HG03175 (cell line): Measurements from ENCODE around the gene PDGFC.

ENCODE experiments used
- ATAC-seq: cut with Tn5 transposase; IDR thresholded peaks from one replicate; pipeline ENCODE4 v1.9.1; 2021; ENCODE audit warnings: mild to moderate bottlenecking, moderate library complexity; ENCODE audit not compliant: unreplicated experiment

The PDGFC gene

DNA sequence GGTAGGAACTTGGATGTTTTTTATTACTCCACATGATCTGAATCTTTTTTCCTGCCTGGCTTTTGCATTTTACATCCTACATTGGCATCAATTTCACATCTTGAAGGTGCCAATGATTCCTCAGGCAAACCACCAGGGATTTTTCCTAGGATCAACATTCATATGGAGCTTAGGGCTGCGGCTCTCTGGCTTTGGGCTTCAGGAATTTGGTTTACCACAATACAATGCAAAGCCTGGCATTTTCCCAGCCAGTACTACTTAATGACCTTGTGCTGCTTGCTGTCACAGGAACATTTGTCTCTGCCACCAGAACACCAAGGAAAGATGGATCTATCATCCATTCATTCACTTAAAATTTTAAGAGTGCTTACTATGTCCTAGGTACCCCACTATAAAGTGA, 180.7 kb downstream of the PDGFC start:
- ATAC-seq: no peak

DNA sequence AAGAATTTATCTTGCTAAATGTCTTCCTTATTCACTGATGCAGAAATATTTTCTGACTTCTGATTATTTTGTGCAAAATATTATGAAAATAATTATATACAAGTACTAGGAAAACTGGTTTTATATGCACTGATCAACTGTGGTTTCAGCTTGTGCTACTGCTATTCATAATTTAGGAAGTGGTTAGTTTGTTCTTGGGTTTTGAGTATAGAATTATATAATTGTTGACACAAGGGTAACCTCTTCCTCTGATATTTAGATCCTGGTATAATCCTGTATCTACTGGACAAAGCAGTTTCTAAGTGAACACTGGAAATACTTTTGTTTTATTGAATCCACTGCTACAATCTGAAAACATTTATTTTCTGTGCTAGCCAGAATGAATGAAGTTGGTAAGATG, 182.8 kb downstream of the PDGFC start:
- no peak for ATAC-seq

DNA sequence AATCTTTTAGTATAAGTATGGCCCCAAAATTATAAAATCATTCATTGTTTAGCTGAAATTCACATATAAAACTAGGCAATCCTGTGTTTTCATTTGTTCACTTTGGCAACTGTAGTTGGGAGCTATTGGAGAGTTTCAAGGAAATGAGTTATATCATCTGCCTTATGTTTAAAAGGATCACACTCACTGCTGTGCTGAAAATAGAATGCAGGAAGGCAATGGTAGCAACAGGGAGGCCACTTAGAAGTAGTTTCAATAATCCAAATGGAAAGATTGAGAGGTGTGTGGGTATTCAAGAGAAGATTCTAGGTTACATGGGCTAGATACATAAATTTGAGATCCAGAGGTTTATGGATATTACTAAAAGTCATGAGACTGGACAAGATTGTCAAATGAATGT, 184.9 kb downstream of the PDGFC start:
- no peak for ATAC-seq

DNA sequence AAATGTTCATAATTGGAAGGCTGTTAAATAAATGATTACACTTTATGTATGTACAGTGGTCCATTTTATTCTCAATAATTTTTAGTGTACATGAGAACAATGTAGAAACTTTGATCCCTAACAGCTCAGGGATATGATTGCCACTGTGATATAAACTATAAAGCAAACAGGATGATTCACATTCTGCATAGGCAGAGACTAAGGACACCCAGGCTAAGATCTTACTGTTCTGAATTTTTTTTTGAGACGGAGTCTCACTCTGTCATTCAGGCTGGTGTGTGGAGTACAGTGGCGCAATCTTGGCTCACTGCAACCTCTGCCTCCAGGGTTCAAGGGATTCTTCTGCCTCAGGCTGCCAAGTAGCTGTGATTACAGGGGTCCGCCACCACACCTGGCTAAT, 186.6 kb downstream of the PDGFC start:
- no peak for ATAC-seq

DNA sequence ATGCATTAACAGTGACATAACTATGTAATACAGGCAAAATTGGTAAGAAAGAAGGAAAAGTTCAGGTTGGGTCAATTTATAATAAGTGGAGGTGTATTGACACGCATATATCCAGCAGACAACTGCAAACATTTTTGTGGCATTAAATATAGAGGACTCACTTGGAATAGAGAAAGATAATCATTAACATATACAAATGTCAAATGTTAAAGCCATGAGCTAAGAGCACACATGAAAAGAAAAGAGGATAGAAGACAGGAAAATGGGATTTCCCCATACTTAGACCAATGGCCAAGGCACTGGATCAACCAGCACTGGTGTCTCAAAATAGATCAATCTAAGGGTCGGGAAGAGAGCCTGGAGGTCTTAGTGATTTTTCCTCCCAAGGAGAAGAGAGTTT, 187.6 kb downstream of the PDGFC start:
- no peak for ATAC-seq

DNA sequence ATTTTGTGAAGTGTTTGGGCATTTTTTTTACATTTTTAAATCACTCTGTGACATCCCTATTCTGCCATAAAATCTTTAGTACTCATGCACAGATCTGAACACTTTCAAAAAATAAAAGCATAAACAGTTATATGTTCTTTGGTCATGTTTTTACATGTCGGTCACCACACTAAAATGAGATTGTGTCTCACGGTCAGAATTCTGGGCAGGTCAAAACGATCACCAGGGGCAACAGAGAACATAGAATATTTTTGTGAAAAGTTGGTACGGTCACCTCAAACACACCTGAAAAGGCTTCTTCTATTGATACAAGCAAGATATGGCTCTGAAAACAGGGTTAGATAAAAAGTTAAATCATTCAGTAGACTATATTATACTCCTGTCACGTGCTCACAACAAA, 189.1 kb downstream of the PDGFC start:
- no peak for ATAC-seq

DNA sequence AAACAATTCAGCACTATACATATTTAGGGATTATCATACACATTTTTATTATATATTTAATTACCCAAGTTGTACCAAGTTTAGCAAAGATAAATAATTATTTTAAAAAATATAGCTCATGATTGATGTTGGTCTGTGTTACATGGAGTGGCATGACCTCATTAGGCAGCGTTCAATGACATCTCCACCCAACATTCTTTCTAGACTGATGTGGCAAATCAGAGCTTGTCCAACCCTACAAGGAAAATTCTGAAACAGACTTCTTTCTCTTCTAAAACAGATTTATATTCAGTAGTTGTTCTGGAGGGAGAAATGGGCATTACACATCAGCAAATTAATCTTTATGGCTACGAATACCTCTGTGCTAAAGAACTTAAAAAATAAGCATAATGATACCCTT, 189.7 kb downstream of the PDGFC start:
- ATAC-seq: no peak

DNA sequence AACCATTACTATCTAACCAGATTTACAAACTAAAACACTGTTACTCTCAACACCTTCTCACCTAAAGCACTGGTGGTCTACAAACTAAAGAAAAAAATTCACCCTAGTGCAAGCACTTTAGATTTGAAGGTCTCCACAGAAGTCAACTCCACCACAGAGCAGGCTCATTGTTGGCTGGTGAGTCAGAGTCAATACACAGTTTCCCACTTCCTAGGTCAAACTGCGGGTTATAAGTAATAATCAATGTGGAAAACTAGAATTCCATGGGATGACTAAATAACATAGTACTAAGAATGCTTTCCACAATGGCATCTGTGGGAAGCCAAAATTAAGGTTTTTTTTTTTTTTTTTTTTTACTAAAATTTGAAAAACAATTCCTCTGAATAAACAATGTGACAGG, 191.8 kb downstream of the PDGFC start:
- no peak for ATAC-seq

DNA sequence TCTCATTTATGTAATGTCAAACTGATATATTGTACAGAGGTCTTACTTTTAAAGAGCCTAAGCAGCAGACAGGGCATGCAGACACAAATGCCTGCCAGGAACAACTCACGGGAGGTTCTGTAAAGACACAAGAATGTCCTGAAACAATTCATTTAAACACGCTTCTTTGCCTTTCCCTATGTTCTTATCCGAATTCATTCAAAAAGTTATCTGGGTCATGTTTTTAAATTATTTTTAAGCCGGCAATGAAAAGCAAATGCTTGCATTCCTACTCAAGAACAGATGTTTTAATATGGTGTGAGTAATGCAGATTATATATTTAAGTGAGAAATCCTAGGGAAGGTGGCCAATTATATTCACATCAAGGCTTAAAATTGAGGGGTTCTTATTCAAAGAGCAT, 192.6 kb downstream of the PDGFC start:
- no peak for ATAC-seq

DNA sequence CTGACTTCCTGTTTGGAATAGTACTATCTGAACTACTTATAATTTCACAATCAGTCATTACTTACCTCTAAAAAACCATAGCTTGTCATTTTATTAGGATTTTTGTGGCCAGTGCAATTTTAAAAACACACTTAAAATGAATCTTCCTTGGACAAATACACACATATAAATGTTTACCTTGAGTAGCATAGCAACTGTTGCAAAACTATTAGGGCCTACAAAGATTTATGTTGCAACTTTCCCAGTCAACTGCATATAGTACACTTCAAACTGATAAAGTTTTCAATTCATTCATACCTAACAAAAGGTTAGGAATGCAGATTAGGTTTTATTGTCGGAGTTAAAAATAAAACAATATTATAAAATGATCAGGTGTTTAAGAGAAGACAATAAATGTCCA, 193.0 kb downstream of the PDGFC start:
- no peak for ATAC-seq

DNA sequence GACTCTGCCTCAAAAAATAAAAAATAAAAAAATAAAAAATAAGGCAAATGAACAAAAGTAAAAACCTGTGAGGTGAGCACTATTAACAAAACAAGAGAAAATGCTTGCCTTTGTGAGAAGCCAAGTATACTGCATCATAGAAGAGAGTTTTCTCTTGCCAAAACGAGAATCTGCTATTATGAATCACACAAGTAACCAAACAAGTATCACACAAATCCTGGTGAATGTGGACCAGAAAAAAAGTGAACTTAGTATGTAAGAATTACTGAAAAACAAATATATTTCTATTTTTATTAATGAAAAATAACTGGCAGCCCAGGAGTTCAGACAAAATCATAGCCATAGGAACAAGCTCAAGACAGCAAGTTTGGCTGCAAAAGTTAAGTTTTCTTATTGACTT, 193.5 kb downstream of the PDGFC start:
- no peak for ATAC-seq

DNA sequence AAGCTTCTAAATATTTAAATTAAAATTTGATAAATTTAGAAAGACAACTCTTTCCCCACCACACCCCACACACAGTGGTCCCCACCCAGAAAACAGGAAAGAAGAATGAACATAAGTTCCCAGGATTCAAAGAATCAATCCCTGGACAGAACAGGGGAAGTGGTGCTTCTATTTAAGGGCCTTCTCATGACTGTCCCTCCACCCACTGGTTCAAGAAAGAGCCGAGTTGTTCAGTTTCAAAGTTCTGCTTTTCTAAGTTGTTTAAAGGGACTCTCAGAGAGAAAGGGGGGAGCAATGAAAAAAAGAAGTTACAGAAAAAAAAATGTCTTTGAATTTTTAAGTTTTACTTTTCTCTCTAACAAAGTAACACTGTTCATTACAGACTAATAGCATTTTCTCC, 195.8 kb downstream of the PDGFC start:
- ATAC-seq: no peak

DNA sequence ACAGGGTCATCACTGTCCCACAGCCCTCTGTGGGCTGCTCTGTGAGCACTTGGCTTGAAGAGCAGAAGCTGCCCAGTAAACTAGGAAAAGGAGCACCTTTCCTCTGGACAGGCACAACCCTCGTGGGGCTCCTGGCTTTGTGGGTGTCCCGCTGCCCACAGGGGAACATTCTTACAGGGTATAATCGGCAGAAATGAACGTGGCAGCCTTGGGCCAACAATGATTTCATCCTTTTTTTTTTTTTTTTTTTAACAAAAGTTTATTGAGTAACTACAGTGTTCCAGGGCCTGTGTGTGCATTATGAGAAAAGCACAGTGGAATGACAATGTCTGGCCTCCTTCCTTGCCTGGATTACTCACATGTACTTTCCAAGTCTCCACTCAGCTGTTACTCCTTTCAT, 197.2 kb downstream of the PDGFC start:
- ATAC-seq: no peak

DNA sequence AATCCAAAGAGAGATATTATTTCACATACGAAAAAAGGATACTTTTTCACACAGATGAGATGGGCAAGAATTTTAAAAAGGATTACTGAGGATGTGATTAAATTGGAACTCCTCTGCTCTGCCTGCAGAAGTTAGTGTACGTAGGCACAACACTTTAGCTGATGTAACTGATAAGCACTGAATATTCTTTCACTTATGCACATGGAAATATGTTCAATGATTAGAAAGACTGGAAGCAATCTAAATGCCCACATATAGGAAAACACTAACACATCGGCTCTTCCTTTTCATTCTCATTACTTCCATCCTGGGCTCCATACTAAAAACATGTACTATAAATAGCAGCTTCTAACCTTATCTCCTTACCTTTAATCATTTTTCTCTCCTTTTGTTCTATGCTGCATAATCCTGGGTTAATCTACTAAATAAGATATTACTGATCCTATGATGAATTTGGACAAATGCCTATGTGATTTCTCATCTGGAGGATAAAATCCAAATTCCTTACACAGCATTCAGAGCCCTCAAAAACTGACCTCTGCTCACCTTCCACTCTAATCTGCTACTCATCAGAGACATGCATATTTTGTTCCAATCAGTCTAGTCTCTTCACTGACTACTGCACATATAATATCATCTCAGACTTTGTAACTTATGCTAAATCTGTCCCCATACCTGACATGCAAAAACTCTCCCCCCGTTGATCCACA, 197.8 kb downstream of the PDGFC start:
- ATAC-seq: no peak

DNA sequence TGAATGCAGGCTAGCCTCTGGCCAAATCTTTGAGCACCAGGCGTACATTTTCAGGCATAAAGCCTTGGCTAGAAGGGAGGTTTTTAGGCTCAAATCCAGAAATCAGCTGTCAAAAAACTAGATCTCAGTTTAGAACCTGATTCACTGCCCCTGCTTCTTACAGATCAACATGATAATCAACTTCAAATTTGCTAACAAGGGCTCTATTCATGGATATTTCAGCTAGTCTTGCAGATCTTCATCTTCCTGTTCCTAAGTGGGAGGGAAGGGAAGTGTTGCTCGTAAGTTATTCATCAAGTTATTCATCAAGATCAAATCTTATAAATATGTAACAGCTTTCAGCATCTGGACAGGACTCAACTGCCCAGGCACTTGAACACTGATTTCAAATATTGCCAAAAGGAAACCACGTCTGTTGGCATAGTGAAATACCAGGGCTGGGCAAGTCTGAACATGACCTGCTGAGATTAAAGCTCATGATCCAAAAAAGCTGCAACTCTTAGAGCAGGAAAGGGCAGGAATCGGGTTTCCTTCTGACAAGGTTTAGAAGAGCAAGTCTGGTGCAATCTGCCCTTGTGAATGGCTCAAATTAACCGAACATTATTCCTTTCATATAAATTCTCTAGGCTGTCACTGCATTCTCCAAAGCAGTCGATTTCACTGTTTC, 200.3 kb downstream of the PDGFC start:
- no peak for ATAC-seq

DNA sequence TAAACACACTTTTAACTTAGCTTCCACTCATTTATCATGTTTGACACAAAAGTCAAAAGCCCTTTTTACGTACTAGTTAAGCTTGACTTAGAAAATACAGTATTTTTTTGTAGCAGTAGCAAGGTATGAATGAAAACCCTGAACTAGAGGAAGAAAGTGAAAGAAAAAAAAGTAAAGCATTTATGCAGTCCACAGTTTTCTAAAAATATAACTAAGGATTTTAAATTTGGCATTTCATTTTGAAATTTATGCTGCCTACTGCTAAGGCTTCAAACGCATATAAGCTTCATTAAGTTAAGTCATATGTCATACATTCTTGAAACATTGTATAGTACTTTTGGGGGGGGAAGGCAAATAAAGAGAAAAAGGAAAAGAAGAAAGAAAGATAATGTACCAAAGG, 201.5 kb downstream of the PDGFC start:
- ATAC-seq: no peak

DNA sequence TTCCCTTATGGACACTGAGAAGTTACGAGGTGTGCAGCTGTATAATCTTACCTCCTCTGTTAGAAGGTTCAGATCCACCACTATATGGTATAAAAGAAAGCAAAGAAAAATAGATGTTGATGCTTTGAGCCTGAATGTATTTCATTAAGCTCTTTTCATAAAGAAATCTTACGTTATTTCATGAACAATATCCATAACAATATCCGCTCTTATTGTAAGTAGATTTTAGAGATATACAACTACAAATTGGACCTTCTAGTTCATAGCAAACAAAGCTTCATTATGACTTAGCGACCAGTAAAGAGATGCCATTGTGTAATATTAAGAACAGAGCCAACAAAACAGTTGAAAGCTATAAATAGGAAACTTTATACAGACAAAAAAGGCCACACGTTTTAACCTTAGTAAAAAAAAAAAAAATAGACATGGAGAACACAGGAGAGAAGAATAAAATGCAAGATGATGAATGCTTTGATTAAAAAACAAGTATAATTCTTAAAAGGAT, 203.6 kb downstream of the PDGFC start:
- ATAC-seq: no peak

DNA sequence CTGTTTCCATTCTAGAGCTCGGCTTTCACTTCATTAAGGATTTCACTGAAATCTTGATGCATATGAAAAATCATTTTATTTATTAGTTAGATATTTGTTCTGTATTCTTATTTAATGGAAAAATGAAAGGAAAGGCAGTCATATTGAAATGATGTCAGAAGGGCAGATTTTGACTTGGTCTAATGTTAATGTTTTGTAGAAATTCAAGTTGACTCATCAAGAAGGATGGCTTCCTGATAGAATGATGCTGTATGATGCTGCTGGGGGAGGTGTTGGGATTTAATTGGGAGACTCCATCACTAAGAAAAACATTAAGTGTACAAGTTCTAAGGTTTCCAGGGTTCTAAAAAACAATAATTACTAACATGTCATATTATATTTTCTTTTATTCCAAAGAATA, 204.8 kb downstream of the PDGFC start:
- ATAC-seq: no peak

DNA sequence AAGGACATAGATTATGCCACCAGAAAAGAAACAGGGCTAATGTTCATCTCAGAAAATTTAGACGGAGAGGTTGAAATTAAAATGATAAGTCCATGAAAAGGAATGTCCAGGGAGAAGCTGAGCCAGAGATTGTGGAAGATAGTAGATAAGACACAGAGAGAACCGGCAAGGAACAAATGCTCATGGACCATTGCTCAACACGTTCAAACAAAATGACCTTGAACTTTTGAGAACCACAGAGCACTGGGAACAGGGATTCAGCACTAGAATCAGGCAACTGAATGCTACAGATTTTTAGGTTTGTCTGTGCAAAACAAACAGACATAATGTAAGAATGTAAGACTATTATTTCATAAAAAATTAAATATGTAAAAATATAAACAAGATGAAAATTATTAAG, 206.3 kb downstream of the PDGFC start:
- ATAC-seq: no peak

DNA sequence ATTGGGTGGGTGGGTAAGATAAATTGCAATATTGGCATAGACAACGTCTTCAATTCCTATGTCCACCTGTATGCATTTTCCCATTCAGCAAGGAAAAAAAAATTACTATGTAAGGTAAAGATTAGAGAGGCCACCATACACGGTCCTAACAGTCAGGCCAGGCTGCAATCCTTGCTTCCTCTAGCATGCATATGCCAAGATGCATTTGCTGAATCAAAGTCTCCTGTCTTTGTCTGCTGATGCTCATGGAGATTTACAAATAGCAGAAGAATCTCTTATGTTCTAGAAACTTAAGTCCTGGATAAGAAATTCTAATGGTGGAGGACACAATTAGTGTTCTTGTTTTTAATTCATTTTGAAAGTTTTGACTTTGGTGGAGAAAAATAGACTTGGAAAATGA, 206.8 kb downstream of the PDGFC start:
- no peak for ATAC-seq

DNA sequence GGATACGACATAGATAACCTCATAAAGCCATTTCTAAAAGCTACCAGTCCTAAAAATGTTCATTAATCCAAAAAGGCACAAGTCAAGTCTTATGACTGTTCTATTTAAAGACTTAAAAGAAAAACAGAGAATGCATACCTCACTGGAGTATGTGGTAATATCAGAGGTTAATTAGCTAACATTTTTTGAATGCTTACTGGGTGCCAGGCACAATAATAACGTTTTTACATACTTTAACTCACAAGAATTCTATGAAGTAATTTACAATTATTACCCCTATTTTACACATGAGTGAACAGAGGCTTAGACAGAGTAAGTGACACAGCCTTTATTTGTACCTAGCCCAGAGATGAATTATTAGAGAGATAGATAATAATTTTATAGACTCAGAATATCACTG, 207.5 kb downstream of the PDGFC start:
- no peak for ATAC-seq

DNA sequence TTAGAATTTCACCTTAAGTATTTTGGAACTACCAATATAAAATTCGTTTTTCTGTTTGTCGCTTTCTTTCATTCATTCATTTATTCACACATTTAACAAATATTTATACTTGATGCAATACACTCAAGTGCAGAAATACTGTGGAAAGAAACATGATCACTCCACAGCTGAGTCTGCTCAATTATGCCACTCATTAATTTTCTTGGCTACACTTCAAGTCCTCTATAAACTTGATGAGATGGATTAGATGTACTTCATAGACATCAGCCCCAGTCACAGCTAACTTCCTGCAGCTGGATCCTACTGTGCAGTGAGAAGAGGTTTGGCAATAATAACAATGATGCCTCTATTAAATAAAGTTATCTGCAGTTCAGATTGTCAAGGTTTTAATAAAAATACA, 208.1 kb downstream of the PDGFC start:
- ATAC-seq: no peak

DNA sequence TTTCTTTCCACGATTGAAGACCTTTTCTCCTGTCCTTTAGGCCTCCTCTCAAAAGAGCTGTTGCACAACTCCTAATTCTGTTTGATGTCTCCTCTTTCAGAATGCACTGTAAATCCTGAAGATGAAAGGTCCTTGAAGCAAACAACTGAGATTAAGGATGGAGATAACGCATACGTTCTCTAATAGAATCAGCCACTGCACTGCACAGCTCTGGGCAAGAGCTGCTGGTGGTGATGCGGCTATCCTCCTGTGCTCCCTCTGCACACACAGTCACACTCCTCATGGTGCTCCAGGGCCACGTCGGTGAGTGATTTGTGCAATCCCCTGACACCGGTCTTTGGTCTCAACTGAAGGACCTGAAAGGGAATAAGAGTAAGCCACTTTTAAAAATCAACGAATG, 208.7 kb downstream of the PDGFC start:
- ATAC-seq: no peak
